GM12878 (cell line): ENCODE measurements around the gene ORC4. TPM values are rescaled to one million over a fixed set of nuclear protein-coding genes. Genes with fewer than 3 reads are reported as not detected.

ENCODE experiments used
- ATAC-seq: fragments of 200-7000 bp; cut with Tn5 transposase; 3 replicates; pipeline ENCODE4 v1.9.1; 2020; ENCODE audit warnings: mild to moderate bottlenecking, moderate library complexity
- BruUV-seq: library from RNA; stranded (reverse); fragments of 400-500 nt; replicated peaks from 2 replicates; lab custom pipeline; 2021; lab: Mats Ljungman, UMichigan
- CTCF ChIA-PET: fragments of 300-600 bp; sonication (Branson Sonifier 250); formaldehyde crosslinking; extraction: SDS; loops from one replicate; lab custom pipeline; 2021; ENCODE audit warnings: inconsistent platforms; lab: Yijun Ruan, JAX
- POLR2A ChIA-PET: fragments of 350-600 bp; formaldehyde crosslinking; extraction: SDS; loops from one replicate; lab custom pipeline; 2021; ENCODE audit warnings: inconsistent platforms; lab: Charles Lee
- RAD21 ChIA-PET: fragments of 300-600 bp; sonication (Branson Sonifier 250); formaldehyde crosslinking; loops from one replicate; lab custom pipeline; 2023; ENCODE audit warnings: antibody characterized with exemption; ENCODE audit not compliant: unreplicated experiment; lab: Charles Lee
- SMC1A ChIA-PET: fragments of 300-600 bp; sonication (Branson Sonifier 250); formaldehyde crosslinking; loops from one replicate; lab custom pipeline; 2023; ENCODE audit not compliant: unreplicated experiment, uncharacterized antibody; lab: Charles Lee
- DNase-seq: peaks from one replicate; pipeline ENCODE4 v3.0.0-alpha.2; 2011; ENCODE audit warnings: low read depth, low spot score
- FAIRE-seq: peaks from 3 replicates; lab custom pipeline; 2011; peaks lifted over from hg19 to GRCh38; lab: Jason Lieb, UNC
- H2AFZ ChIP-seq: 2 replicates; pipeline ENCODE4 v1.6.0; 2011; ENCODE audit warnings: low read depth, low read length, control low read depth; ENCODE audit not compliant: control insufficient read depth
- H3K27ac ChIP-seq: 2 replicates; pipeline ENCODE4 v1.5.1; 2011; ENCODE audit warnings: control low read depth; ENCODE audit not compliant: control insufficient read depth, insufficient read depth
- H3K27me3 ChIP-seq, 2 experiments: replicated peaks in 1 of 2; 2 replicates each; pipeline versions ENCODE4 v1.6.0 to v1.6.1; 2011; ENCODE audit warnings: low read length in 1 of 2; ENCODE audit not compliant: control insufficient read depth in 2 of 2, insufficient read depth in 2 of 2
- H3K36me3 ChIP-seq, 2 experiments: 2 replicates each; pipeline ENCODE4 v1.5.1; 2011; ENCODE audit warnings: low read length in 1 of 2; ENCODE audit not compliant: control insufficient read depth in 2 of 2, insufficient read depth in 2 of 2
- H3K4me1 ChIP-seq: 2 replicates; pipeline ENCODE4 v1.6.1; 2011; ENCODE audit warnings: mild to moderate bottlenecking, low read length, moderate library complexity, mixed read lengths; ENCODE audit not compliant: control insufficient read depth, insufficient read depth
- H3K4me2 ChIP-seq: 2 replicates; pipeline ENCODE4 v1.6.0; 2011; ENCODE audit warnings: control low read depth; ENCODE audit not compliant: control insufficient read depth, insufficient read depth
- H3K4me3 ChIP-seq: fragments of 200-600 bp; sonication (generic); 2 replicates; pipeline ENCODE4 v1.5.1; 2016
- H3K79me2 ChIP-seq: 2 replicates; pipeline ENCODE4 v1.6.0; 2011; ENCODE audit warnings: low read length; ENCODE audit not compliant: control insufficient read depth, insufficient read depth
- H3K9ac ChIP-seq: 2 replicates; pipeline ENCODE4 v1.8.0; 2011; ENCODE audit warnings: low read length, control low read depth, mixed read lengths; ENCODE audit not compliant: control insufficient read depth, insufficient read depth
- H3K9me3 ChIP-seq: replicated peaks from 3 replicates; pipeline ENCODE4 v1.5.1; 2011; ENCODE audit warnings: mild to moderate bottlenecking, low read length; ENCODE audit not compliant: control insufficient read depth, insufficient read depth
- H4K20me1 ChIP-seq: 2 replicates; pipeline ENCODE4 v1.6.0; 2011; ENCODE audit not compliant: control insufficient read depth, insufficient read depth
- BACH1 ChIP-seq: fragments of 450-650 bp; IDR thresholded peaks from 2 replicates; pipeline ENCODE4 v1.6.1; 2017; ENCODE audit warnings: mild to moderate bottlenecking, borderline replicate concordance
- CEBPZ ChIP-seq: fragments of 150-350 bp; IDR thresholded peaks from 2 replicates; pipeline ENCODE4 v1.6.1; 2016; ENCODE audit warnings: low read depth, low read length
- EP300 ChIP-seq, 2 experiments: fragments of 150-350 bp in 1 of 2; IDR thresholded peaks; 2 replicates each; pipeline ENCODE4 v1.6.1; 2011 to 2012; ENCODE audit warnings: low read depth in 2 of 2, low read length in 2 of 2, borderline replicate concordance in 1 of 2, improper control_type of control experiment in 1 of 2, inconsistent platforms in 1 of 2; ENCODE audit not compliant: control insufficient read depth in 1 of 2
- IRF5 ChIP-seq: fragments of 450-650 bp; IDR thresholded peaks from 2 replicates; pipeline ENCODE4 v1.6.1; 2017; ENCODE audit warnings: borderline replicate concordance
- PAX8 ChIP-seq: fragments of 450-650 bp; IDR thresholded peaks from 2 replicates; pipeline ENCODE4 v1.6.1; 2017; ENCODE audit warnings: mild to moderate bottlenecking, moderate library complexity
- RFX5 ChIP-seq: IDR thresholded peaks from 2 replicates; pipeline ENCODE4 v1.6.1; 2011; ENCODE audit warnings: low read depth, low read length, improper control_type of control experiment
- ZBTB40 ChIP-seq: fragments of 450-650 bp; IDR thresholded peaks from 2 replicates; pipeline ENCODE4 v1.6.1; 2016; ENCODE audit warnings: mild to moderate bottlenecking, moderate library complexity, borderline replicate concordance
- ZNF217 ChIP-seq: fragments of 450-650 bp; IDR thresholded peaks from 2 replicates; pipeline ENCODE4 v1.6.1; 2017; ENCODE audit warnings: antibody characterized with exemption, mild to moderate bottlenecking
- ZNF592 ChIP-seq: fragments of 450-650 bp; IDR thresholded peaks from 2 replicates; pipeline ENCODE4 v1.6.1; 2017; ENCODE audit warnings: mild to moderate bottlenecking, moderate library complexity
- WGBS: methylation state at CpG from one replicate; pipeline ENCODE4 v1.1.6; 2016; ENCODE audit warnings: low lambda C conversion rate; ENCODE audit not compliant: insufficient replicate concordance, insufficient coverage; ENCODE audit errors: missing lambda C conversion rate; 5-methylcytosine and 5-hydroxymethylcytosine counted together
- in situ Hi-C: fragments of 300-500 bp; cut with MboI; formaldehyde crosslinking; loops from 9 replicates; pipeline ENCODE4 v1.14.3; 2018; ENCODE audit warnings: mixed read lengths
- intact Hi-C: fragments of 100-400 bp; cut with micrococcal nuclease; formaldehyde crosslinking; loops from one replicate; pipeline ENCODE4 v1.14.2; 2022; ENCODE audit not compliant: unreplicated experiment
- polyA plus RNA-seq, 11 experiments: library from polyadenylated mRNA; depleted of rRNA in 4 of 11; unstranded in 6 of 11; stranded (reverse) in 5 of 11; fragments of >200 nt; fragmentation: Nextera tagmentation in 4 of 11; fragmentation: Illumina TruSeq in 1 of 11; extraction: Ambion mirVana in 4 of 11; extraction: Trizol in 1 of 11; gene quantifications; 1 replicate in 1 of 11; 2 replicates in 10 of 11; pipeline versions ENCODE4 v1.2.1 to v1.2.3, GENCODE V29; 2011 to 2016; ENCODE audit warnings: inconsistent platforms in 2 of 11, missing spikeins in 2 of 11, low read depth in 1 of 11
- total RNA-seq, 4 experiments: library from RNA; depleted of rRNA in 3 of 4; stranded (reverse); fragments of >200 nt in 3 of 4; fragmentation: Illumina TruSeq in 1 of 4; extraction: Trizol in 1 of 4; gene quantifications; 2 replicates each; pipeline versions ENCODE4 v1.2.1 to v1.2.3, GENCODE V29; 2013 to 2021

Gene ORC4
- total and polyA plus RNA-seq, 10 of the 15 experiments (the other 5 are each of a cell fraction or from before 2014, with no cell fraction given), result 25.7 to 71.3 (median 52.1) TPM

- peaks cover 0 to 3% of the 10 kb centered on the region in 2 experiments; a peak in 2 of 4 replicates for H3K36me3 ChIP-seq
- DNase-seq, result no peak
- no peaks in the 10 kb centered on the region for H4K20me1 ChIP-seq
- no peak overlapping the region for H3K9ac ChIP-seq
- FAIRE-seq, result no peak
- ChIA-PET CTCF (interaction anchor here (1.0 to 3.1 kb wide), 3 partner anchors 9 to 510 kb away, joined by 4 to 17 read pairs (median 13); no protein-coding TSS in a partner anchor), POLR2A (no interaction called here), RAD21 (interaction anchor here (0.7 to 3.1 kb wide), 4 partner anchors 9 to 510 kb away, joined by 3 to 13 read pairs (median 6); no protein-coding TSS in a partner anchor), SMC1A (interaction anchor here (1.2 to 4.3 kb wide), 4 partner anchors 9 to 203 kb away, joined by 3 to 22 read pairs (median 5); no protein-coding TSS in a partner anchor)
- TF ChIP-seq ZNF592 (no peak), PAX8 (no peak), EP300 (IDR thresholded peaks at IDR 0.05; ENCODE audit: borderline replicate concordance in 1 of 2, control insufficient read depth in 1 of 2, low read depth in 2 of 2, low read length in 2 of 2) (no peak), ZBTB40 (no peak), IRF5 (no peak), RFX5 (no peak), ZNF217 (no peak), CEBPZ (no peak), BACH1 (no peak)
- H3K9me3 ChIP-seq, result peaks cover 8% of the 10 kb centered on the region
- in situ Hi-C loops, result no loop called here
- H3K4me1 ChIP-seq, result no peaks in the 10 kb centered on the region
- H3K79me2 ChIP-seq, result peaks cover 13% of the 10 kb centered on the region
- H3K4me2 ChIP-seq, result no peak overlapping the region
- H2AFZ ChIP-seq, result no peak overlapping the region
- peak; percentile 25; the same call in 2 of the 3 replicates for ATAC-seq
- no peak overlapping the region for H3K4me3 ChIP-seq
- intact Hi-C loops, result no loop called here
- WGBS, result 69% methylated on average over 2 of the region's 2 CpGs
- no TSS peak for BruUV-seq
- H3K27ac ChIP-seq, result no peak overlapping the region
- no peaks in the 10 kb centered on the region for H3K27me3 ChIP-seq
Observed at GRCh38 chr2:147999126-147999525, 21.4 kb downstream of the ORC4 start.
